Body of pancreas (tissue), 4 donors: ENCODE results near the gene ALG14. TPM values are rescaled to one million over a fixed set of nuclear protein-coding genes. Genes with fewer than 3 reads are reported as not detected.

Source experiments
- ATAC-seq: fragments of 150-250 bp; one replicate; pipeline ENCODE4 v1.9.1; 2016
- DNase-seq, 4 donors: peaks; one replicate each; pipeline ENCODE4 v3.0.0-alpha.2; 2019
- H3K27ac ChIP-seq, 4 donors: fragments of 200-600 bp; sonication (generic); 1 replicate in 3 of 4; 2 replicates in 1 of 4; pipeline versions ENCODE4 v1.5.1 to v1.6.1; 2016 to 2019; ENCODE audit warnings: mild to moderate bottlenecking in 1 of 4, mixed read lengths in 1 of 4, moderate library complexity in 1 of 4
- H3K27me3 ChIP-seq, 2 donors: fragments of 200-600 bp; sonication (generic); one replicate each; pipeline ENCODE4 v1.6.0; 2016; ENCODE audit warnings: mild to moderate bottlenecking in 1 of 2
- H3K36me3 ChIP-seq, 2 donors: fragments of 200-600 bp; sonication (generic); replicated peaks in 1 of 2; 2 replicates each; pipeline ENCODE4 v1.5.1; 2016; ENCODE audit warnings: low read depth in 2 of 2; ENCODE audit not compliant: insufficient read depth in 1 of 2
- H3K4me1 ChIP-seq: fragments of 200-600 bp; sonication (generic); one replicate; pipeline ENCODE4 v1.6.0; 2016
- H3K4me3 ChIP-seq, 2 donors: fragments of 200-600 bp; sonication (generic); 1 replicate in 1 of 2; 2 replicates in 1 of 2; pipeline ENCODE4 v1.5.1; 2016 to 2019
- H3K9me3 ChIP-seq, 3 donors: fragments of 200-600 bp; sonication (generic); 1 replicate in 2 of 3; 2 replicates in 1 of 3; pipeline ENCODE4 v1.5.1; 2016
- CTCF ChIP-seq, 7 experiments: fragments of 450-650 bp in 4 of 7; fragments of 200-600 bp in 3 of 7; sonication (generic) in 3 of 7; IDR thresholded peaks; one replicate each; pipeline ENCODE4 v1.5.1; 2016 to 2019; ENCODE audit warnings: antibody characterized with exemption in 7 of 7
- POLR2A ChIP-seq, 3 donors: fragments of 450-650 bp; IDR thresholded peaks; one replicate each; pipeline ENCODE4 v1.6.1; 2016; ENCODE audit warnings: antibody characterized with exemption in 3 of 3, mild to moderate bottlenecking in 2 of 3
- WGBS, 2 donors: methylation state at CpG; one replicate each; pipeline ENCODE4 v1.1.5; 2017; 5-methylcytosine and 5-hydroxymethylcytosine counted together
- intact Hi-C: fragments of 100-400 bp; cut with DNase I; formaldehyde crosslinking; loops from one replicate; pipeline ENCODE4 v1.15.1; 2023
- total RNA-seq, 2 donors: library from RNA; depleted of rRNA; stranded (reverse); fragments of >200 nt; gene quantifications; one replicate each; pipeline ENCODE4 v1.1.0, GENCODE V29; 2016

ALG14 gene
- total RNA-seq, 2 donors from 2014 or later = 0.78 to 0.99 TPM

- Histone ChIP-seq H3K4me3 (no peak overlapping the region), H3K9me3 (no peaks in the 10 kb centered on the region), H3K4me1 (peaks cover 49% of the 10 kb centered on the region), H3K27me3 (no peaks in the 10 kb centered on the region), H3K36me3 (no peaks in the 10 kb centered on the region), H3K27ac (peak overlapping the region; percentile 43 to 63 (median 61))
- WGBS, 2 donors = 12 to 26% methylated on average over 2 of the region's 2 CpGs
- DNase-seq = peak in 3 of 4 donors; percentile 22 to 63 (median 30)
- TF ChIP-seq POLR2A (IDR thresholded peaks at IDR 0.05) = no peak
- no peak for TF ChIP-seq CTCF (IDR thresholded peaks at IDR 0.05)
- ATAC-seq = peak; percentile 76
- intact Hi-C loops = no loop called here
Observed at GRCh38 chr1:95013950-95014574, 58.7 kb downstream of the ALG14 start.

GRCh38 chr1:95012389-95012788, 60.4 kb downstream of the ALG14 start:
- Histone ChIP-seq H3K9me3 (no peaks in the 10 kb centered on the region), H3K4me3 (no peak overlapping the region), H3K27me3 (no peaks in the 10 kb centered on the region), H3K27ac (peak overlapping the region in 1 of 4 donors; percentile 63), H3K4me1 (peaks cover 37% of the 10 kb centered on the region), H3K36me3 (no peaks in the 10 kb centered on the region)
- WGBS, 2 donors = 76 to 83% methylated on average over 3 of the region's 3 CpGs
- TF ChIP-seq CTCF (IDR thresholded peaks at IDR 0.05) (no peak), POLR2A (IDR thresholded peaks at IDR 0.05) (no peak)
- intact Hi-C loops = no loop called here
- ATAC-seq = no peak
- DNase-seq = peak in 1 of 4 donors; percentile 24

GRCh38 chr1:95010158-95010557, 62.6 kb downstream of the ALG14 start:
- Histone ChIP-seq H3K36me3 (no peaks in the 10 kb centered on the region), H3K27ac (no peak overlapping the region), H3K4me1 (peaks cover 32% of the 10 kb centered on the region), H3K27me3 (no peaks in the 10 kb centered on the region), H3K9me3 (no peaks in the 10 kb centered on the region), H3K4me3 (no peak overlapping the region)
- ATAC-seq (no peak), DNase-seq (no peak)
- no peak for TF ChIP-seq CTCF (IDR thresholded peaks at IDR 0.05)
- no peak for TF ChIP-seq POLR2A (IDR thresholded peaks at IDR 0.05)
- intact Hi-C loops = no loop called here

- Histone ChIP-seq H3K27ac (no peak overlapping the region), H3K4me1 (peaks cover 11% of the 10 kb centered on the region), H3K27me3 (no peaks in the 10 kb centered on the region), H3K4me3 (no peak overlapping the region), H3K9me3 (no peaks in the 10 kb centered on the region), H3K36me3 (no peaks in the 10 kb centered on the region)
- intact Hi-C loops = no loop called here
- TF ChIP-seq CTCF (IDR thresholded peaks at IDR 0.05) (no peak), POLR2A (IDR thresholded peaks at IDR 0.05) (no peak)
- DNase-seq (no peak), ATAC-seq (no peak)
Observed at GRCh38 chr1:95007687-95008086, 65.1 kb downstream of the ALG14 start.

GRCh38 chr1:95006681-95007080, 66.1 kb downstream of the ALG14 start:
- H3K4me3 ChIP-seq = no peak overlapping the region
- no peaks in the 10 kb centered on the region for H3K9me3 ChIP-seq
- WGBS, 2 donors = 83 to 87% methylated on average over 4 of the region's 4 CpGs
- H3K4me1 ChIP-seq = peaks cover 5% of the 10 kb centered on the region
- no peaks in the 10 kb centered on the region for H3K27me3 ChIP-seq
- no peaks in the 10 kb centered on the region for H3K36me3 ChIP-seq
- no peak for ATAC-seq
- TF ChIP-seq POLR2A (IDR thresholded peaks at IDR 0.05) = no peak
- no peak for TF ChIP-seq CTCF (IDR thresholded peaks at IDR 0.05)
- intact Hi-C loops = no loop called here
- H3K27ac ChIP-seq = no peak overlapping the region
- no peak for DNase-seq
